GM23248 (cell line): ENCODE results near the gene NGB.

ENCODE experiments used
- EZH2 ChIP-seq: fragments of 200-600 bp; sonication (generic); IDR thresholded peaks from 2 replicates; pipeline ENCODE4 v1.6.1; 2018; ENCODE audit warnings: antibody characterized with exemption, mild to moderate bottlenecking; ENCODE audit not compliant: insufficient read depth, poor library complexity, severe bottlenecking
- EZH2phosphoT487 ChIP-seq: fragments of 200-600 bp; sonication (generic); IDR thresholded peaks from 2 replicates; pipeline ENCODE4 v1.6.1; 2018; ENCODE audit warnings: antibody characterized with exemption, moderate library complexity, mild to moderate bottlenecking, low read depth; ENCODE audit not compliant: insufficient read depth

GRCh38 chr14:77242752-77243151, 28.3 kb downstream of the NGB start:
- TF ChIP-seq EZH2 (no peak), EZH2phosphoT487 (no peak)
